ENCODE results near the gene GPR157. TPM values are rescaled to one million over a fixed set of nuclear protein-coding genes. Genes with fewer than 3 reads are reported as not detected.

The GPR157 gene
- total and polyA plus RNA-seq, 2 donors (not counting 1 experiment from before 2014, with no cell fraction given): 2.0 to 21.2 TPM

GRCh38 chr1:9101510-9102146 lies 27.3 kb downstream of the GPR157 start:
- POLR2A ChIA-PET: interaction anchor here (0.6 to 0.7 kb wide), 2 partner anchors 99 to 136 kb away, joined by 3 read pairs; no protein-coding TSS in a partner anchor
- TF ChIP-seq CTCF (IDR thresholded peaks at IDR 0.05) (peak; percentile 78), EZH2 (IDR thresholded peaks at IDR 0.05; ENCODE audit: borderline replicate concordance, insufficient read depth, low read depth, low read length, poor library complexity, severe bottlenecking) (no peak)
- intact Hi-C loops (cut with micrococcal nuclease): loop anchor here (1.0 to 2.0 kb wide), 6 partner anchors 32 to 242 kb away; partner anchors contain the start of gene SLC2A5
- no peaks in the 10 kb centered on the region for H3K9me3 Mint-ChIP-seq (ENCODE audit: insufficient read depth)
- peaks cover 0 to 8% of the 10 kb centered on the region in 2 experiments for H3K36me3 ChIP-seq (replicated peaks in 1 of 2; ENCODE audit: control extremely low read depth in 1 of 2, control insufficient read depth in 1 of 2, extremely low read depth in 1 of 2, insufficient read depth in 2 of 2, low read length in 1 of 2)
- CTCF ChIA-PET: interaction anchor here (0.7 to 7.8 kb wide), 35 partner anchors 9 to 243 kb away, joined by 3 to 95 read pairs (median 5); no protein-coding TSS in a partner anchor
- H3K79me2 ChIP-seq (ENCODE audit: control insufficient read depth, insufficient read depth, low read length): no peaks in the 10 kb centered on the region
- H4K20me1 ChIP-seq (ENCODE audit: control insufficient read depth, insufficient read depth, low read length, poor library complexity, severe bottlenecking): no peaks in the 10 kb centered on the region
- no peak overlapping the region for H3K4me3 ChIP-seq (ENCODE audit: control extremely low read depth in 1 of 5, extremely low read depth in 1 of 5, insufficient read depth in 1 of 5, low read depth in 2 of 5, low read length in 4 of 5)
- H3K4me1 Mint-ChIP-seq: no peaks in the 10 kb centered on the region
- DNase-seq: peak; percentile 72
- no peak overlapping the region for H3K9ac ChIP-seq (ENCODE audit: low read length)
- H3K4me2 ChIP-seq (replicated peaks; ENCODE audit: low read depth, low read length, poor library complexity, severe bottlenecking): no peak overlapping the region
- no peak overlapping the region for H3K27ac Mint-ChIP-seq
- WGBS (ENCODE audit: insufficient coverage): 51% methylated on average over 4 of the region's 4 CpGs
- H3K4me3 Mint-ChIP-seq: no peak overlapping the region
- H3K27ac ChIP-seq (ENCODE audit: low read length in 2 of 2): no peak overlapping the region
- no peaks in the 10 kb centered on the region for H3K4me1 ChIP-seq (ENCODE audit: control insufficient read depth in 2 of 2, insufficient read depth in 2 of 2, low read length in 2 of 2)
- ATAC-seq (ENCODE audit: low read depth): peak; percentile 93
- no peak overlapping the region for H2AFZ ChIP-seq (ENCODE audit: insufficient read depth, low read depth, low read length, poor library complexity, severe bottlenecking)
- no peaks in the 10 kb centered on the region for H3K27me3 Mint-ChIP-seq
- H3K9me3 ChIP-seq (ENCODE audit: control extremely low read depth in 1 of 3, control insufficient read depth in 2 of 3, insufficient read depth in 1 of 3, low read length in 2 of 3): no peaks in the 10 kb centered on the region
- no peaks in the 10 kb centered on the region for H3K27me3 ChIP-seq (replicated peaks in 1 of 4; ENCODE audit: control extremely low read depth in 1 of 4, control insufficient read depth in 3 of 4, insufficient read depth in 4 of 4, low read length in 3 of 4)

GRCh38 chr1:9100471-9101043 lies 28.3 kb downstream of the GPR157 start:
- H3K79me2 ChIP-seq (ENCODE audit: control insufficient read depth, insufficient read depth, low read length): no peaks in the 10 kb centered on the region
- no peaks in the 10 kb centered on the region for H3K9me3 ChIP-seq (ENCODE audit: control extremely low read depth in 1 of 3, control insufficient read depth in 2 of 3, insufficient read depth in 1 of 3, low read length in 2 of 3)
- intact Hi-C loops (cut with micrococcal nuclease): loop anchor here (1.0 to 2.0 kb wide), 6 partner anchors 31 to 241 kb away; partner anchors contain the start of gene SLC2A5
- ATAC-seq (ENCODE audit: low read depth) (no peak), DNase-seq (no peak)
- Mint-ChIP-seq H3K4me3 (no peak overlapping the region), H3K27ac (no peak overlapping the region), H3K27me3 (no peaks in the 10 kb centered on the region), H3K4me1 (no peaks in the 10 kb centered on the region), H3K9me3 (ENCODE audit: insufficient read depth) (no peaks in the 10 kb centered on the region)
- no peak overlapping the region for H3K27ac ChIP-seq (ENCODE audit: low read length in 2 of 2)
- H3K9ac ChIP-seq (ENCODE audit: low read length): no peak overlapping the region
- no peak overlapping the region for H2AFZ ChIP-seq (ENCODE audit: insufficient read depth, low read depth, low read length, poor library complexity, severe bottlenecking)
- ChIA-PET POLR2A (no interaction called here), CTCF (interaction anchor here (0.9 to 7.8 kb wide), 18 partner anchors 10 to 182 kb away, joined by 3 to 95 read pairs (median 9); partner anchors contain the start of gene H6PD)
- TF ChIP-seq EZH2 (IDR thresholded peaks at IDR 0.05; ENCODE audit: borderline replicate concordance, insufficient read depth, low read depth, low read length, poor library complexity, severe bottlenecking): no peak
- TF ChIP-seq CTCF (IDR thresholded peaks at IDR 0.05): no peak
- H3K36me3 ChIP-seq (replicated peaks in 1 of 2; ENCODE audit: control extremely low read depth in 1 of 2, control insufficient read depth in 1 of 2, extremely low read depth in 1 of 2, insufficient read depth in 2 of 2, low read length in 1 of 2): peaks cover 0 to 8% of the 10 kb centered on the region in 2 experiments
- H3K27me3 ChIP-seq (replicated peaks in 1 of 4; ENCODE audit: control extremely low read depth in 1 of 4, control insufficient read depth in 3 of 4, insufficient read depth in 4 of 4, low read length in 3 of 4): no peaks in the 10 kb centered on the region
- H3K4me2 ChIP-seq (replicated peaks; ENCODE audit: low read depth, low read length, poor library complexity, severe bottlenecking): no peak overlapping the region
- H3K4me3 ChIP-seq (ENCODE audit: control extremely low read depth in 1 of 5, extremely low read depth in 1 of 5, insufficient read depth in 1 of 5, low read depth in 2 of 5, low read length in 4 of 5): no peak overlapping the region
- no peaks in the 10 kb centered on the region for H4K20me1 ChIP-seq (ENCODE audit: control insufficient read depth, insufficient read depth, low read length, poor library complexity, severe bottlenecking)
- H3K4me1 ChIP-seq (ENCODE audit: control insufficient read depth in 2 of 2, insufficient read depth in 2 of 2, low read length in 2 of 2): no peaks in the 10 kb centered on the region
- 92% methylated on average over 6 of the region's 8 CpGs for WGBS (ENCODE audit: insufficient coverage)

Data from B cell (primary cell).